Right kidney (tissue), 1 donor: ENCODE data around the gene GABRB1.
"Not testable (repeated sequence)": the region's sequence is repeated elsewhere in the genome, so short reads cannot be mapped to it uniquely, and the experiment has no call there.

Source experiments
- DNase-seq: peaks from one replicate; pipeline ENCODE4 v3.0.0-alpha.2; 2016

Gene GABRB1

GRCh38 chr4:47309165-47309564 is 277.8 kb downstream of the GABRB1 start:
- DNase-seq, result no peak

DNA sequence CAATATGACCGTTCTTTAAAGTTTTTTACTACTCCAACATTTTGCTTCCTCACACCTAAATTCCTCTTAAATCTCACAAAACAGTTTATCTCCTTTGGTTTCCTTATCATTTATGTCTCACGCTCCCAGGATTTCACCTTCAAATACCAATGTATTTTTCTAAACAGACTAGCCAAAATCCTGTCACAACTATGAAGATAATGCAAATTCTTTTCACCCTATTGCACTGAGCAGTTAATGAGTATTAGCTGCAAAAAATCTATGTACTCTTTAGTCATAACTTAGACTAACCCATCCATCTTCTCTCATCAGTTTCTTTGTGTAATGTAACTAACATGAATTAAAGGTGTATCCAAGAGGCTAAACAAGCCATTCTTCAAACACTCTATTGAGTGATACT is 280.8 kb downstream of the GABRB1 start:
- no peak for DNase-seq

DNA sequence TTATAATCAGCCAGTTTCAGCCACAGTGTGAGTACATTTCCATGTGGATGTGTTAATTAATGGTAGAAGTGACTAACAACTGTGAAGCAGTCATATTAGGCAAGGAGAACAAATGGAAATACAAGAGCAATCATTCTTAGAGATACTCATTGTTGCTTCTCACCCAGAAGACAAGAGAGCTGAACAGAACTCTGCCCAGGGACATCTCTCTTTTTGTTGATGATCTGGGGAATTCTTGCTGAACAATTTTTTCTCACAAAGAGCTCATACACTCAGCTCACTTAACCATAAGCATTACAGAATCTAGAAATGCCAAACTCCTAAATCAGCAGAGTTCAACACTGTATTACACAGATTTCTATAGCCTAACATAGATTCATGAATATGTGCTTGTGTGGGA is 282.0 kb downstream of the GABRB1 start:
- DNase-seq, result no peak

- DNase-seq, result no peak
These were observed 284.0 kb downstream of the GABRB1 start for GRCh38 chr4:47315346-47315745.

GRCh38 chr4:47326025-47326424 is 294.7 kb downstream of the GABRB1 start:
- DNase-seq, result no peak

GRCh38 chr4:47330866-47331265 is 299.5 kb downstream of the GABRB1 start:
- DNase-seq, result no peak

DNA sequence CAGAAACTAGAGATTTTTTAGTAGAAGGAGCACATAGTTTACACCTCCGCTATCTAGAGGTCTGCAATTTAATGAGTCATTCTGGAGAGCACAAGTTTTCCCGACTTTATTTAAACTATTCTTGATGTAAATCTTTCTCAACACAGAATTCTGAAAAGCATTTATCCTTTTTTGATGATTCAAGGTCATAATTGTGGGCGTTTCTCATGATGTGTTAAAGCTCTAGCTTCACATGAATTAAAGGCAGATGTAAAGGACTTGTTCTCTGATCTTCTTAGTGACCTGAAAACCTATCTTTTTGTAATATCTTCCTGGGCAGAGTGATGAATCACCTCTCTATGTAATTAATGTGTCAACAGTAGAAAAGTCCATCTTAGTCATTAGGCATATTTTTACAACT is 303.3 kb downstream of the GABRB1 start:
- DNase-seq, result no peak

- DNase-seq, result no peak
These were observed 306.5 kb downstream of the GABRB1 start for GRCh38 chr4:47337893-47338292.

DNA sequence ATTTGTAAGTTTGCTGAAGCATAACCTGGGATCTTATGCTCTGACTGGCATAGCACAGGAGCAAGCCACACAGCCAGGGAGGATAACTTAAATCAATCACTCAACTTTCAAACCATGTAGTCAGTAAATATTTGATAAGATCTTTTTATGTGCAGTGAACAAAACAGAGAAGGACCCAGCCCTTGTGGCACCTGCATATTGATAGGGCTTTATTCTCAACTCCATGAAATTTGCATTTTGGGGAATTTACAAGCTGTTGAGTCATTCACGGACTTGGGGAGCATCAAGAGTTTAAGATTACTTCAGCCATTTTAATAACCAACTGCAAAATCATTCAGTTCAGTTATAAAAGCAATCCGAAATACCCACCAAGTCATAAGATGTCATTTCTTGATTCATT is 309.5 kb downstream of the GABRB1 start:
- DNase-seq, result no peak

GRCh38 chr4:47342796-47343195 is 311.4 kb downstream of the GABRB1 start:
- DNase-seq, result no peak

DNA sequence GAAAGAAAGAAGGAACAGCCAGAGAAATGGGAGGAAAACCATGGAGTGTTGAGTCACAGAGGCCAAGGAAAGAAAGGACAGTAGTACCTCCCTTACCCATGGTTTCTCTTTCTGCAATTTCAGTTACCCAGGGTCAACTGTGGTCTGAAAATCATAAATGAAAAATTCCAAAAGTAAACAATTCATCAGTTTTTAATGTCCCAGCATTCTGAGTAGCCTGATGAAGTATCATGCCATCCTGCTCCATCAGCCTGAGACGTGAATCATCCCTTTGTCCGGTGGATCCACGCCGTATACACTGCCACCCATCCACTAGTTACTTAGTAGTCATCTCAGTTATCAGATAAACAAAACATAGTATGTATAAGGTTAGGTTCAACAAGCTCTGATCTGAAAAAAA is 318.0 kb downstream of the GABRB1 start:
- no peak for DNase-seq

- no peak for DNase-seq
These were observed 324.2 kb downstream of the GABRB1 start for GRCh38 chr4:47355568-47355967.

DNA sequence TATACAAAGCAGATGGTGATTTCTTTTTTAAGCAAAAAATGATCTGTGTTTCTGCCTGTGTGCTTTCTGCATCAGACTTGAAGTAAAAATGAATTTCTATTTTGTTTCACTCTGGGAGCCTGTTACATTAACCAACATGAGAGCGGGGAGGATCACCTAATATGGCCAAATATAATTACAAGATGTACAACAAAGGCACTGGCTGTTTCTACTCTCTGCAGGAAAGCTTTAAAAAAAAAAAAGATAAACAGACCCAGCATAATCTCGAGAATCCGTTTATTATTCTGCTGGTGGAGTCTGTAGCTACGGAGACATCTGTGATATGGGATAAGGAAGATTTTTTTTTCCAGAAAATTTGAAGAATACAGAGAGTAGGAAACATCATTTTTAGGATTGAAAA is 328.5 kb downstream of the GABRB1 start:
- no peak for DNase-seq

DNA sequence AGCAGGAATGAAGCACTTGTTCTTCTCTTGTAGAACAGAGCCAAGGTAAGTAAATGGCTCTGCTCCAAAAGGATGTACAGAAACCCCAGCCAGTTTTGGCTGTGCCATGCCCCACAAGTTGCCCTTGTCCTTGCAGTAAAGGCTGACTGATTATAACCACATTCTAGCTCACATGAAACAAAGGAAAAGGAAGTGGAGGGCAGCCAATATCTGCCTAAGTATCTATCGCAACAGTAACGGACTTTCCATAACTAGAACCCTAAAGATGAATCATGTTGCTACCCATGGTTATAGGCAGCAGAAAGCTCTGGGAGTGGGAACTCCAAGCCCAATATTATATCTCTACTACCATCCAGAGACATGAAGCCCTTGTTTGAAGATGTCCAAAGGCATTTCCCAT is 336.4 kb downstream of the GABRB1 start:
- no peak for DNase-seq

DNA sequence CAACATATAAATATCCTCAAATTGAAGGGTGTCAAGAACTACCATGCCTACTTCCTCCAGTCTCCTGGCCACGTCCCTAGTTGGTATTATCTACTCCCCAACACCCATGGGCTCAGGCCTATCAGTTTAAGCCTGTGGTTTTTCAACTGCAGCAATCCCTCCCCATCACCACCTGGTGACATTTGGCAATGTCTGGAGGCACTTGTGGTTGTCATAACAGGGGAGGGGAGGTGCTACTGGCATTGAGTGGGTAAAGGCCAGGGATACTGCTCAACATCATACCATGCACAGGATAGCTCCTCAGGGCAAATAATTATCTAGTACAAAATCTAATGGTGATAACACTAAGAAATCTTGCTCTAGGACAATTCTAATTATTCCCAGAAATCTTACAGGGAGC is 336.8 kb downstream of the GABRB1 start:
- DNase-seq, result no peak

DNA sequence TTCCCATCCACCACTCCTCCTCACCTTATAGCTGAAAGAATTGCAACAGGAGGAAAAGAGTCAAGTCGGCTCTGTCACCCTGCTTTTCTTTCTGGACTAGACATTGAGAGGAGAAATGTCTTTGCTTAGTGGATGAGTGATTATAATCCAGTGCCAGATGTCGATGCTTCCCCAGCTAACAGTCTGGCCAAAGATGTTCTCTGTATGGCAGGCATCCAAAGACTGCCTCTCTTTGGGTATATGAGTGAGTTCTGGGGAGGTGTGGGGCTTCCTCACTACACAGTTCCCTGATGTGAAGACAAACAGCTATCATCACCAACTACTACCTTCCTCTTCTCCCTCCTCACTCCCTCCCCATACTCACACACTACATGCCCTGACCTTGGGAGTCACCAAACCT is 341.2 kb downstream of the GABRB1 start:
- no peak for DNase-seq

DNA sequence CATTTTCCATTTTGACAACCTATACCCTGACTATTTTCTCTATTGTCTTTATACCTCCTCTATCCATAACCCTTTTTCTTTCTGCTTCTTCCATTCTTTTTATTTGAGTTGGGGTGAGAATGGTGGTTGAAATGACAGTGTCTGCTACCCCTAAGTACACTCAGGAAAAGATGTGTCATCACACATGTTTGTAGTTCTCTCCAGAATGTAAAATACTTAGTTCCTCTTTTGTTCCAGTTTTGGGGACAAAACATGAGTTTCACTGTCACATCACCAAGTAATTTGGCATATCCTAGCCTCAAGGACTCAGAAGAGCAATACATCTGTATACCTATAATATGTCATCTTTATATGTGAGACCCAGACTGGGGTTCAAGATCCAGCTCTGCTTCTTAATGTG is 341.8 kb downstream of the GABRB1 start:
- no peak for DNase-seq

- DNase-seq, result no peak
These were observed 342.3 kb downstream of the GABRB1 start for GRCh38 chr4:47373709-47374108.

DNA sequence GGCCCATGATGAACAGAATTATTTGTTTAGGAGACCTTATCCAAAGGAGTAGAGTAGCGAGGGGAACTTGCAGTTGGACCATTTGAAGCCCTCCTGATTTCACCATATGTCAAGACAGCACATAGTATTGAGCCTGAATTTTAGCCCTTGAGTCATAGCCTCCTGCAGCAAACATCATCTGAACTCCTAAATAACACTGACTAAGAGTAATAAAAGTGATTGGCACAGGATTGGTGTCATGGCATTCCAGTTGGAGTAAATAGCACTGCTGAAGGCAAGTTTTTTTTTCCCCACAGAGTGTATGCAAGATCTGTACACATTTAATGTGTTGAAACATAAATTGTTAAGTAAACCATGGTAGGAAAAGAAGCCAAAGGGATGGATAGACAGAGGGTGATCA is 343.1 kb downstream of the GABRB1 start:
- no peak for DNase-seq

DNA sequence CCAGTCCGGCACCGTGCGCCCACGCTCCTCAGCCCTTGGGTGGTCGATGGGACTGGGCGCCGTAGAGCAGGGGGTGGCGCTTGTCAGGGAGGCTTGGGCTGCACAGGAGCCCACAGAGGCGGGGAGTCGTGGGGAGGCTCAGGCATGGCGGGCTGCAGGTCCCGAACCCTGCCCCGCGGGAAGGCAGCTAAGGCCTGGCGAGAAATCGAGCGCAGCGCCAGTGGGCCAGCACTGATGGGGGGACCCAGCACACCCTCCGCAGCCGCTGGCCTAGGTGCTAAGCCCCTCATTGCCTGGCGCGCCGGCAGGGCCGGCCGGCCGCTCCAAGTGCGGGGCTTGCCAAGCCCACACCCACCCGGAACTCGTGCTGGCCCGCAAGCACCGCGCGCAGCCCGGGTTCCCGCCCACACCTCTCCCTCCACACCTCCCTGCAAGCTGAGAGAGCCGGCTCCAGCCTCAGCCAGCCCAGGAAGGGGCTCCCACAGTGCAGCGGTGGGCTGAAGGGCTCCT is 346.7 kb downstream of the GABRB1 start:
- DNase-seq, result not testable (repeated sequence)

GRCh38 chr4:47381172-47381571 is 349.8 kb downstream of the GABRB1 start:
- DNase-seq, result no peak

DNA sequence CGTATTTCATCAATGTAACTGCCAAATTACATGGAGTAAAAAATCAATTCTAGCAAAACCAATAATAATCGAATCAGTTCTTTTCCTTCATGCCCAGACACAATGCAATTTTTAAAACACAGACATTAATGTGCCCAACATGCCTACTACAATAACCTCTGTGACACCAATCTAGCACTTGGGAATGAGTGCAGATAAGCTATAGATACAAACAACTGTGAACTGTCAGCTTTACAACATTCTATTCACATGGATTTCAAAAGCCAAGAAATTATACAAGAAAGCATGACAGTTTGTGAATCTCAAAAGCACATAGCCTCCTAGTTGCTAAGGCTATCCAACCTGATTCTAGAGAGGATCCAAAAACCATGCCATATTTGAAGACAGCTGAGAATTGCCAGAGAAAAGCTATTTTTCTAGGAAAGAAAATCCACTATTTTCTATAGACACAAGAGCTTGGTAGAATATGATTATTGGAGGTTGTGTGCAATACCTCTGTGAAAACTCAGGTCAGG is 351.5 kb downstream of the GABRB1 start:
- DNase-seq, result no peak

- no peak for DNase-seq
These were observed 352.6 kb downstream of the GABRB1 start for GRCh38 chr4:47383829-47384427.

- no peak for DNase-seq
These were observed 354.8 kb downstream of the GABRB1 start for GRCh38 chr4:47386146-47386545.
